ENCODE data around the gene KAT6B.

DNA sequence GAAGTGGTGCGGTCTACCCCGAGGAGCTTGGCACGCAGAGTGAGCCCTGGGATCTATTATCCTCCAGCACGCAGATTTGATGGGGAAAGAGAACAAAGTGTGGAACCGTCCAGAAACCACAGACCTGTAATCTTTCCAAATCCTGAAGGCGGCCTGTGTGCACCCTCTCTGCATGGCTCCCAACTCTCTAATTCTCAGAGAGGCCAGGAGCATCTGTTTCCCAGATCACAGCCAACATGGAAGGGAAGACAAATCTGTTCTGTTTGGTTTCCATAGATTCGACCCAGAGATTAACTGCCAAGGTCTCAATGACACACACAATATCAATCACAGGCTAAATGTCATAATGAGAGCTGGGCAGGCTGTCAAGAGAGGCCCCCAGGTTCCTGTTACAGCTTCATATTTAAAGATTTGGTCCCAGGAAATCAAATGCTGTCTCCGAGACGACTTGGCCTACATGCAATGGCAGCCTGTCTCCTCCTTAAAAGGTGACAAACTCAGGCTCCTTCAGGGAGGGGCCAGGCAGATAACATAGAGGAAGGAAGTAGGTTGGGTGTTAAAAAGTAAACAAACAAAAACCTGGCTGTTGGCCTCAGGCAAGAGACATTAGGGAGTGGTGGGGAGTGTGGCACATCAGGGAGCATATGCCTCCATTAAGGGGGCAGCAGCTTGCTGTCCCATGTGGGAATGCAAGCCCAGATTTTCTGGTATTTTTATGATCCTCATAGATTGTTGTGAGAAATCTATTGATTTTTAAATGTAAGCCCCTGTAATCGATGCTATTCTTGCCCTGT lies 236.3 kb downstream of the KAT6B start:
- TF ChIP-seq, protein P1, sequence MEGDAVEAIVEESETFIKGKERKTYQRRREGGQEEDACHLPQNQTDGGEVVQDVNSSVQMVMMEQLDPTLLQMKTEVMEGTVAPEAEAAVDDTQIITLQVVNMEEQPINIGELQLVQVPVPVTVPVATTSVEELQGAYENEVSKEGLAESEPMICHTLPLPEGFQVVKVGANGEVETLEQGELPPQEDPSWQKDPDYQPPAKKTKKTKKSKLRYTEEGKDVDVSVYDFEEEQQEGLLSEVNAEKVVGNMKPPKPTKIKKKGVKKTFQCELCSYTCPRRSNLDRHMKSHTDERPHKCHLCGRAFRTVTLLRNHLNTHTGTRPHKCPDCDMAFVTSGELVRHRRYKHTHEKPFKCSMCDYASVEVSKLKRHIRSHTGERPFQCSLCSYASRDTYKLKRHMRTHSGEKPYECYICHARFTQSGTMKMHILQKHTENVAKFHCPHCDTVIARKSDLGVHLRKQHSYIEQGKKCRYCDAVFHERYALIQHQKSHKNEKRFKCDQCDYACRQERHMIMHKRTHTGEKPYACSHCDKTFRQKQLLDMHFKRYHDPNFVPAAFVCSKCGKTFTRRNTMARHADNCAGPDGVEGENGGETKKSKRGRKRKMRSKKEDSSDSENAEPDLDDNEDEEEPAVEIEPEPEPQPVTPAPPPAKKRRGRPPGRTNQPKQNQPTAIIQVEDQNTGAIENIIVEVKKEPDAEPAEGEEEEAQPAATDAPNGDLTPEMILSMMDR (IDR thresholded peaks at IDR 0.05) = no peak
- TF ChIP-seq EZH2phosphoT487 (IDR thresholded peaks at IDR 0.05) (no peak), EZH2 (IDR thresholded peaks at IDR 0.05) (no peak)

All from neural progenitor cell (in vitro differentiated cells).